Right lobe of liver (tissue), 6 donors: Measurements from ENCODE around the gene MDFI. TPM values are rescaled to one million over a fixed set of nuclear protein-coding genes. Genes with fewer than 3 reads are reported as not detected.

Experiments
- ATAC-seq, 4 donors: fragments of 200-7000 bp; cut with Tn5 transposase; one replicate each; pipeline ENCODE4 v1.9.1; 2020; ENCODE audit warnings: mild to moderate bottlenecking in 4 of 4, moderate library complexity in 4 of 4
- DNase-seq, 3 donors: peaks; one replicate each; pipeline ENCODE4 v3.0.0-alpha.2; 2020
- H3K27ac ChIP-seq, 3 donors: fragments of 200-600 bp; one replicate each; pipeline ENCODE4 v1.8.0; 2022
- H3K27me3 ChIP-seq, 2 donors: fragments of 200-600 bp; one replicate each; pipeline ENCODE4 v1.8.0; 2022
- H3K36me3 ChIP-seq, 4 donors: fragments of 200-600 bp; sonication (generic) in 1 of 4; one replicate each; pipeline versions ENCODE4 v1.5.1 to v1.8.0; 2017 to 2022; ENCODE audit warnings: control low read depth in 1 of 4
- H3K4me1 ChIP-seq, 4 donors: fragments of 200-600 bp; sonication (generic) in 1 of 4; one replicate each; pipeline versions ENCODE4 v1.5.1 to v1.8.0; 2017 to 2022; ENCODE audit warnings: control low read depth in 1 of 4
- H3K4me3 ChIP-seq, 3 donors: fragments of 200-600 bp; one replicate each; pipeline ENCODE4 v1.8.0; 2022
- H3K9me3 ChIP-seq, 4 donors: fragments of 200-600 bp; sonication (generic) in 1 of 4; one replicate each; pipeline versions ENCODE4 v1.5.1 to v1.8.0; 2017 to 2022; ENCODE audit warnings: control low read depth in 1 of 4
- CTCF ChIP-seq, 4 donors: fragments of 200-600 bp in 3 of 4; fragments of 450-650 bp in 1 of 4; IDR thresholded peaks; one replicate each; pipeline versions ENCODE4 v1.5.1 to v1.8.0; 2016 to 2022; ENCODE audit warnings: antibody characterized with exemption in 4 of 4, mild to moderate bottlenecking in 2 of 4
- POLR2A ChIP-seq: fragments of 450-650 bp; IDR thresholded peaks from one replicate; pipeline ENCODE4 v1.6.1; 2017; ENCODE audit warnings: antibody characterized with exemption, mild to moderate bottlenecking
- WGBS: methylation state at CpG from one replicate; pipeline ENCODE4 v1.1.6; 2018; ENCODE audit warnings: low coverage, low lambda C conversion rate; ENCODE audit not compliant: insufficient coverage; ENCODE audit errors: missing lambda C conversion rate; 5-methylcytosine and 5-hydroxymethylcytosine counted together
- intact Hi-C, 2 donors: fragments of 100-400 bp; cut with DNase I; formaldehyde crosslinking; loops; one replicate each; pipeline versions ENCODE4 v1.11.2 to v1.14.1; 2022
- total RNA-seq, 6 experiments: library from RNA; depleted of rRNA in 2 of 6; stranded (reverse); fragments of >200 nt in 2 of 6; fragmentation: NEBNext Ultra II Directional in 3 of 6; extraction: Animal tissue kit (Norgen Biotek cat#: 25700) in 3 of 6; gene quantifications; one replicate each; pipeline versions ENCODE4 v1.1.0 to v1.2.4, GENCODE V29; 2016 to 2023
- donor health status: DM: no; HTN: yes; CAD: no.
- donor health status: DM: no; HTN: no; CAD: no.
- donor health status: DM: no; HTN: no; CAD: no.
- donor health status: DM: no; HTN: yes; CAD: no.
- donor health status: DM: no; HTN: yes; CAD: no.

Gene MDFI
- total RNA-seq, 6 experiments from 2014 or later, result 0.29 to 2.4 (median 1.1) TPM; not detected in 3

DNA sequence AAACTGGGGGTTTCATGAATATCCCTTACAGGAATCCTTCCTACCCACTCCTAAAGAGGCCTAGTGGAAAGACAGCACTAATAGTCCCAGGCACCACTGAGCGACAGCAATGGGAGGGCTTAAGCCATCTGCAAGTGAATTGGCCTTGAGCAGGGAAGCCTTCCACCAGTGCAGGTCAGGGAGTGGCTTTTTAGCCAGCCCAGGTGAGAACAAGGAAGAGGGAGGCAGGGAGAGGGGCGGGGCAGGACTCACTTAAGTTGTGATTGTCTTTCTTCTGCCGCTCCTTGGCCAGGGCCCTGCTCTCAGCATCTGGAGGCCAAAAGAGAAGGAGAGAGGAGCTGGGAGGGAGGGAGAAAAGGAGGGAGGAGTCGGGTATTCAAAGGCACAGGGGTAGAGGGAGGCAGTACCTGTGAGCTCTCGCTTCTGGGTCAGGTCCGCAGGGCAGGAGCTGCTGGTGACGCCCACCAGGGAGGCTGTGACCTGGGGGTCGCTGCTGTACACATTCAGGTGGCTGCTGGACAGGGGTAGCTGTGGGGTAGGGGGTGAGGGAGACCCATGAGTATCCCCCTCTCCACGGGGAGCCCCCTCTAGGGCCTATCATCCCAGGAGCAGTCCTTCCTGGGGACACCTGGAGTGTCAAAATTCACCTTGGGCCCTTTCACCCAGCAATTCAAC lies 49.4 kb downstream of the MDFI start:
- H3K27me3 ChIP-seq, result no peaks in the 10 kb centered on the region
- WGBS, result 89% methylated on average over 5 of the region's 9 CpGs
- ATAC-seq, result no peak
- peaks cover 0 to 7% (median 2%) of the 10 kb centered on the region in 4 donors for H3K36me3 ChIP-seq
- no peaks in the 10 kb centered on the region for H3K9me3 ChIP-seq
- H3K4me1 ChIP-seq, result peaks cover 0 to 6% (median 0%) of the 10 kb centered on the region in 4 donors
- no peak overlapping the region for H3K27ac ChIP-seq
- intact Hi-C loops, result loop anchor here in 1 of 2 donors (10.0 kb wide), 1 partner anchor 223 kb away; no protein-coding TSS in a partner anchor
- H3K4me3 ChIP-seq, result no peak overlapping the region
- TF ChIP-seq POLR2A, result no peak
- TF ChIP-seq CTCF (IDR thresholded peaks at IDR 0.05), result no peak
- DNase-seq, result peak in 1 of 3 donors; percentile 7

- DNase-seq, result peak in 1 of 3 donors; percentile 8
- TF ChIP-seq POLR2A (no peak), CTCF (IDR thresholded peaks at IDR 0.05) (no peak)
- H3K36me3 ChIP-seq, result peaks cover 0 to 7% (median 2%) of the 10 kb centered on the region in 4 donors
- H3K27me3 ChIP-seq, result no peaks in the 10 kb centered on the region
- ATAC-seq, result no peak
- H3K27ac ChIP-seq, result no peak overlapping the region
- no peak overlapping the region for H3K4me3 ChIP-seq
- 83% methylated on average over 1 of the region's 5 CpGs for WGBS
- H3K4me1 ChIP-seq, result peaks cover 0 to 3% (median 0%) of the 10 kb centered on the region in 4 donors
- intact Hi-C loops, result loop anchor here in 1 of 2 donors (10.0 kb wide), 1 partner anchor 224 kb away; no protein-coding TSS in a partner anchor
- no peaks in the 10 kb centered on the region for H3K9me3 ChIP-seq
Measured at GRCh38 chr6:41688256-41688965, 50.1 kb downstream of the MDFI start.

DNA sequence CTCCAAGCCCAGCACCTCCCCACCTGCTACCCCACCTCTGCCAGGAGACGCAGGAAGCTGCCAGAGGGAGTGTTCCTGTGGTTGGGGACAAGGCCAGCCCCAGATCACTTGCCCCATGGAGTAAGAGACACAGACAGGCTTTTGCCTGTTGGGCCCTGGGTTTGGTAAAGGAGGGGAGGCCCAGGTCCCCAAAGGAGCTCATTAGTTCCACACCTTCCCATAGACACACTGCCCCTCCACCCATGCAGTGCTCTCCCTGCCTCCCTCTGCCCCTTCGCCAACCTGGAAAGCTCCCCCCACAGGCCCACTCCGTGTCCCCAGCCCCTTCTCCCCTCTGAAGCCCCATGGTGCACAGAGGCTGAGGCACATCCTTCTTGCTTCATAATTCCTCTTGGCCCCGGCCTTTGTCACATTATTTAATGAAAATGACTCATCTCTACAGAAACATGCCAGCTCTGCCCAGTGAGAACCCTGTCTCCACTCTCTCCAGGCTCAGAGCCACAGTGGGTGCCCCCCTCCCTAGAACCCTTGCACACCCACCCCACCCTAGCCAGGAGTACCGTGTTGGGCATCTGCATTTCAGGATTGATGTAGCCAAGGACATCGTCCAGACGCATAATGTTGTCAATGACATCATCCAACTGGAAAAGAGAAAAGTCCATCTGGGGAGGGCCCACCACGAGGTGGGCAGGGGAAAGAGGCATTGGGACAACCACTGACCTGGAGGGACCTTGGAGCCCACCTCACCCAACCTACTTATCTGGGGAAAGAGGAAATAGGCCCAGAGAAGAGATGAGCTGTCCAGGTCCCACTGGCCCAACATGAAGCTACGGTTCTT lies 51.1 kb downstream of the MDFI start:
- DNase-seq (peak in 1 of 3 donors; percentile 6), ATAC-seq (no peak)
- WGBS, result 62% methylated on average over 3 of the region's 9 CpGs
- Histone ChIP-seq H3K4me1 (no peaks in the 10 kb centered on the region), H3K9me3 (no peaks in the 10 kb centered on the region), H3K36me3 (peaks cover 0 to 7% (median 2%) of the 10 kb centered on the region in 4 donors), H3K4me3 (no peak overlapping the region), H3K27me3 (no peaks in the 10 kb centered on the region), H3K27ac (no peak overlapping the region)
- TF ChIP-seq CTCF (IDR thresholded peaks at IDR 0.05), result no peak
- TF ChIP-seq POLR2A, result no peak
- intact Hi-C loops, result loop anchor here in 1 of 2 donors (10.0 kb wide), 1 partner anchor 225 kb away; no protein-coding TSS in a partner anchor

DNA sequence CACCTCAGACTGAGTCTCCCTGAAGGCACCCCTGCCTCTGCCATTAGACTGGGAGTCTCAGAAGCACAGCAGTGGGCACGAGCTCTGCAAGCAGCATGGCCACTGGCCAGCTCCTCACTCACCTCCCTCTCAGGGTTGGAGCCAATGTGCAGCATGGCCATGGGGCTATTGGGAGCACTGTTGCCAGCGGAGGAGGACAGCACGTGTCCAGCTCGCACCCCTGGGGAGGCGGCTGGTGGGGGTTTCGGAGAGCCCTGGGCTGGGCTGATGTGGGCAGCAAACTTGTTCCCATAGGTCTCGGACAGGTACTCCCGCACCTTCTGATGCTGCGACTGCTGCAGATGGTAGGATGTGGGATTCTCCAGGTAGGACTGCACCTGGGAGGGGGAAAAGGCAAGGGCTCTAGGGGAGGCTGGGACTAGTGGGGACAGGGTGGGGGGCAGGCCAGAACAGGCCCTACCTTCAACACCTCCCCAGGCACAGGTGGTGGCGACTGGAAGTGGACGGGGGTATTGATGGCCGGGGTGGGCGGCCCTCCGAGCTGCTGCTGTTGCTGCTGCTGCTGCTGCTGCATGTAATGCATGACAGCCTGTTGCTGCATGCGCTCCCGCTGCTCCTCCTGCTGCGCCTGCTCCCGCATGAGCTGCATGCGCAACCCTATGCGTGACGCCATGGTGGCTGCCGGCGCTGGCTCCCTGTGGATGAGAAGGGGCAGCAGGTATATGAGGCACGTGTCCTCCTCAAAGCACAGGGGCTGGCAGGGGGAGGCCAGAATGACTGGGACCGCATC lies 52.5 kb downstream of the MDFI start:
- ATAC-seq (no peak), DNase-seq (peak in 2 of 3 donors; percentile 9 to 11)
- Histone ChIP-seq H3K27me3 (no peaks in the 10 kb centered on the region), H3K36me3 (peaks cover 0 to 4% (median under 1%) of the 10 kb centered on the region in 4 donors), H3K9me3 (no peaks in the 10 kb centered on the region), H3K4me1 (no peaks in the 10 kb centered on the region), H3K4me3 (no peak overlapping the region), H3K27ac (no peak overlapping the region)
- intact Hi-C loops, result no loop called here
- no CpG with 5 or more reads among the region's 25 CpGs for WGBS
- TF ChIP-seq CTCF (IDR thresholded peaks at IDR 0.05) (no peak), POLR2A (no peak)
